Cardiac fibroblast (primary cell): ENCODE data around the gene CCS.
"Not testable (repeated sequence)": the region's sequence is repeated elsewhere in the genome, so short reads cannot be mapped to it uniquely, and the experiment has no call there.

ENCODE experiments used
- DNase-seq, 2 donors: peaks; one replicate each; pipeline versions ENCODE4 v3.0.0 to v3.0.0-alpha.2; 2010; ENCODE audit warnings: low read depth in 2 of 2
- H3K4me3 ChIP-seq, 2 donors: replicated peaks in 1 of 2; 1 replicate in 1 of 2; 2 replicates in 1 of 2; pipeline ENCODE4 v1.5.1; 2011; ENCODE audit warnings: low read depth in 2 of 2, low read length in 2 of 2, mild to moderate bottlenecking in 2 of 2, moderate library complexity in 1 of 2
- CTCF ChIP-seq: IDR thresholded peaks from one replicate; pipeline ENCODE4 v1.5.1; 2011; ENCODE audit warnings: low read depth, mild to moderate bottlenecking, low read length, inconsistent platforms

CCS gene

GRCh38 chr11:66604155-66604554, 11.2 kb downstream of the CCS start:
- H3K4me3 ChIP-seq, result no peak overlapping the region
- no peak for DNase-seq
- TF ChIP-seq CTCF, result no peak

GRCh38 chr11:66606608-66607007, 13.6 kb downstream of the CCS start:
- not testable (repeated sequence) for DNase-seq, H3K4me3 ChIP-seq

GRCh38 chr11:66607126-66607834, 14.3 kb downstream of the CCS start:
- DNase-seq, result peak; percentile 76 to 90
- H3K4me3 ChIP-seq, result no peak overlapping the region
- TF ChIP-seq CTCF, result no peak

GRCh38 chr11:66609721-66610617, 17.0 kb downstream of the CCS start:
- no peak for TF ChIP-seq CTCF
- no peak for DNase-seq
- H3K4me3 ChIP-seq, result no peak overlapping the region

GRCh38 chr11:66612458-66612857, 19.5 kb downstream of the CCS start:
- no peak for DNase-seq
- H3K4me3 ChIP-seq, result no peak overlapping the region
- no peak for TF ChIP-seq CTCF

- TF ChIP-seq CTCF, result no peak
- H3K4me3 ChIP-seq, result no peak overlapping the region
- peak in 1 of 2 donors; percentile 54 for DNase-seq
Measured at GRCh38 chr11:66614073-66614472, 21.1 kb downstream of the CCS start.
